ENCODE results near the gene VWA7. TPM values are rescaled to one million over a fixed set of nuclear protein-coding genes. Genes with fewer than 3 reads are reported as not detected.

VWA7 gene
- total RNA-seq, 1 donor from 2014 or later, result 5.9 TPM

DNA sequence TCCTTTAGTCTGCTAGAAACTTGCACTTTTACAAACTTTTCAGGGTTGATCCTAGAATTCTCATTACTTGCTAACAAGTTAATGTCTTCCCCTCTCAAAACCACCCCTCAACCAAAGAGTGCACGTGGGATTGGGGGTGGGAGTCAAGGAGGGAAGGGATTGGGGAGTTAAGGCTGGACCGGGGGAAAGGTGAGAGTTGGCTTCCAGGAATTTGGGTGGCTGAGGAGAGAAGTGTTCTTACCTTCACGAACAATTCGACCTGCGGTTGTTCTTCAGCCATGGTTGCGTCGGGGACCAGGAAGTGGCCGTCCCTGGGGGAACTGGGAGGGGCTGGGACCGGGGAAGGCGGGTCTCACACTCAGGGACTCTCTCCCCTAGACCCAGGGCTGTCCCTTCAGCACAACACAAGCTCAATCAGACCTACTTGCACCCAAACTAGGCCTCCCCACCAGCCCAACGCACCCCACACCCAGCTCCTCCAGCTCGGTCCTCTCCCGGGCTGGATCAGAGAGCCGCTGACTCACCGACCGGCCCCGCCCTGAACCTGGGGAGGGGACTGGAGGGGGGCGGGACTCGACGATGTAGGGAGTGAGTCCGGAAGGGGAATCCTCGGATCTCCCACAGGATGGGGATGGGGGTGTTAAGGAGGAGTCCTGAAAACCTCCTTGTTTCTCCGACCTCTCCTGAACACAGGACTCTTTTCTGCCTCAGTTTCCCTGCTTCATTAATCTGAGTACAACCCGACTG is 40.9 kb downstream of the VWA7 start, which contains the start of gene CLIC1:
Gene CLIC1 (minus strand): TSS at position 510 of the 747 bp plus-strand sequence. CDS start 230 bp downstream, at position 280.
- H3K9me3 Mint-ChIP-seq, result no peaks in the 10 kb centered on the region
- peak; percentile 79 for DNase-seq (ENCODE audit: low spot score)
- peak within 1 kb of the TSS; percentile 91 for H3K27ac Mint-ChIP-seq
- no peaks in the 10 kb centered on the region for H3K27me3 Mint-ChIP-seq (ENCODE audit: low read depth)
- peaks cover 60% of the 10 kb centered on the region for H3K36me3 Mint-ChIP-seq (ENCODE audit: low read depth)
- intact Hi-C loops (cut with micrococcal nuclease), result no loop called here
- peak within 1 kb of the TSS; percentile 93 for H3K4me3 Mint-ChIP-seq (ENCODE audit: low read depth)
- H3K4me1 Mint-ChIP-seq (ENCODE audit: low read depth), result peaks cover 52% of the 10 kb centered on the region

GRCh38 chr6:31734821-31735406 is 42.2 kb downstream of the VWA7 start:
- Mint-ChIP-seq H3K4me3 (ENCODE audit: low read depth) (peak overlapping the region; percentile 93), H3K27ac (peak overlapping the region; percentile 91)

GRCh38 chr6:31734247-31734820 is 42.8 kb downstream of the VWA7 start:
- Mint-ChIP-seq H3K4me3 (ENCODE audit: low read depth) (peak overlapping the region; percentile 93), H3K27me3 (ENCODE audit: low read depth) (no peaks in the 10 kb centered on the region), H3K4me1 (ENCODE audit: low read depth) (peaks cover 55% of the 10 kb centered on the region), H3K27ac (peak overlapping the region; percentile 91), H3K9me3 (no peaks in the 10 kb centered on the region), H3K36me3 (ENCODE audit: low read depth) (peaks cover 63% of the 10 kb centered on the region)
- no peak for DNase-seq (ENCODE audit: low spot score)
- intact Hi-C loops (cut with micrococcal nuclease), result loop anchor here (1.0 kb wide), 1 partner anchor 31 kb away; the partner anchor contains the start of gene ABHD16A

More at GRCh38 chr6:31734821-31735406, 42.2 kb downstream of the VWA7 start:
- intact Hi-C loops (cut with micrococcal nuclease), result loop anchor here (1.0 kb wide), 1 partner anchor 32 kb away; the partner anchor contains the start of gene ABHD16A
- H3K4me1 Mint-ChIP-seq (ENCODE audit: low read depth), result peaks cover 56% of the 10 kb centered on the region
- no peaks in the 10 kb centered on the region for H3K27me3 Mint-ChIP-seq (ENCODE audit: low read depth)
- DNase-seq (ENCODE audit: low spot score), result peak; percentile 60
- H3K36me3 Mint-ChIP-seq (ENCODE audit: low read depth), result peaks cover 63% of the 10 kb centered on the region
- H3K9me3 Mint-ChIP-seq, result no peaks in the 10 kb centered on the region

DNA sequence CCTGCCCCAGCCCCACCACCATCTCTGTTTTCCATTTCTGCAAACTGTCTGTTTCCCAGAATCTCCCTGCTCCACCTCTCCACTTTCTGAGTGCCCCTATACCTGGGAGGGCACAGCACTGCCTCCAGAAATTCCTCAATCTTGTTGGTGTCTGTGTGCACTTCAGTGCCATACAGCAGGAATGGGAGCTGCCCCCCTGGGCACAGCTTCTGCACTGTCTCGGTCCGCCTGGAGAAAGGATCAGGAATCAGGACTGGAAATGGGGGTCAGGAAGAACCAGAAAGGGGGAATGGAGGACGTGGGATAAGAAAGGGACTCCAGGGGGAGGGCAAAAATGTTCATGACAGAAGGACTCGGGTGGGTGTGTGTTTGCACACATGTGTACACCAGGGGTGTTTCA is 43.4 kb downstream of the VWA7 start:
- peak overlapping the region; percentile 59 for H3K27ac Mint-ChIP-seq
- H3K36me3 Mint-ChIP-seq (ENCODE audit: low read depth), result peaks cover 66% of the 10 kb centered on the region
- intact Hi-C loops (cut with micrococcal nuclease), result loop anchor here (1.0 kb wide), 1 partner anchor 30 kb away; the partner anchor contains the start of gene ABHD16A

DNA sequence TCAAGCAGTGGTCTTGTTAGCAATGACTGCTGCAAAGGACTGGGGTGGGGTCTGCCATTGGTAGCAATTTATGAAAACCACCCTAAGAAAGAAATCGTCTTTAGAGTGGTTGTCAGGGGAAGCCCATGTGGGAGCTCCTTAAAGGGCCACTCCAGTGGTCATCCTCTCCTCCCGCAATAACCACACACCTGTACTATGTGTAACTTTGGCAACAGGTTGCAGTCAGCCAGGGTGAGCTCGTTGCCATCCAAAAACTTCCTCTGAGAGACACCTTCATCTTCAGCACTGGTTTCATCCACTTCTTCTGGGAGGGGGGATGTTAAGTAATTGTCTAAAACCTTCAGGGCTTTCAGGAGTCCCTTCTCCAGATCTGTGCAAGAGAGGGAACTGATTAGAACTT is 45.1 kb downstream of the VWA7 start:
- H3K27me3 Mint-ChIP-seq (ENCODE audit: low read depth), result no peaks in the 10 kb centered on the region
- intact Hi-C loops (cut with micrococcal nuclease), result no loop called here
- no peak for DNase-seq (ENCODE audit: low spot score)
- no peaks in the 10 kb centered on the region for H3K9me3 Mint-ChIP-seq
- peak overlapping the region; percentile 5 for H3K4me3 Mint-ChIP-seq (ENCODE audit: low read depth)
- peaks cover 70% of the 10 kb centered on the region for H3K36me3 Mint-ChIP-seq (ENCODE audit: low read depth)
- H3K4me1 Mint-ChIP-seq (ENCODE audit: low read depth), result peaks cover 48% of the 10 kb centered on the region
- H3K27ac Mint-ChIP-seq, result peak overlapping the region; percentile 33

More for the DNA sequence above, 43.4 kb downstream of the VWA7 start:
- Mint-ChIP-seq H3K27me3 (ENCODE audit: low read depth) (no peaks in the 10 kb centered on the region), H3K4me1 (ENCODE audit: low read depth) (peaks cover 54% of the 10 kb centered on the region), H3K4me3 (ENCODE audit: low read depth) (peak overlapping the region; percentile 93), H3K9me3 (no peaks in the 10 kb centered on the region)
- DNase-seq (ENCODE audit: low spot score), result no peak

DNA sequence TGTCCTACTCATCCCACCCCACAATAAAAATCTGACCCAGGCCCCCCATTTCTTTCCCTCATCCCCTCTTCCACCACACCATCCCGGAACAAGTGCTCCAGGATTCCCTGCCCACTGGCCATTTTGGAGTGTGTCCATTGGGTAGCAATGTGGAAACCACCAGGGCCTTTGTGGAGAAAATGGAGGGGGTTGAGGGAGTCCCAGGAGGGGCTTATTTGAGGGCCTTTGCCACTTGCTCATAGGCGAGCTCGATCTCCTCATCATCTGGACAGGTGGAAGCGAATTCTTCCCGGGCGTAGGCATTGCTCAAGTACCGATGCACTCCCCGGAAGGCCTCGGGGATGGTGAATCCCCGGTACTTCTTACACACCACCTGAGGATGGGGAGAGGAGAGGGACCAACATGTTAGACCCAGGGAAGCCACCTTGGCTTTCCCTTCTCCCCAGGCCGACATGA is 46.5 kb downstream of the VWA7 start:
- no peaks in the 10 kb centered on the region for H3K27me3 Mint-ChIP-seq (ENCODE audit: low read depth)
- peaks cover 67% of the 10 kb centered on the region for H3K36me3 Mint-ChIP-seq (ENCODE audit: low read depth)
- DNase-seq (ENCODE audit: low spot score), result no peak
- intact Hi-C loops (cut with micrococcal nuclease), result loop anchor here (1.0 to 2.0 kb wide), 2 partner anchors 8 to 40 kb away; no protein-coding TSS in a partner anchor
- H3K4me1 Mint-ChIP-seq (ENCODE audit: low read depth), result peaks cover 56% of the 10 kb centered on the region
- H3K4me3 Mint-ChIP-seq (ENCODE audit: low read depth), result peak overlapping the region; percentile 85
- peak overlapping the region; percentile 6 for H3K27ac Mint-ChIP-seq
- H3K9me3 Mint-ChIP-seq, result no peaks in the 10 kb centered on the region

DNA sequence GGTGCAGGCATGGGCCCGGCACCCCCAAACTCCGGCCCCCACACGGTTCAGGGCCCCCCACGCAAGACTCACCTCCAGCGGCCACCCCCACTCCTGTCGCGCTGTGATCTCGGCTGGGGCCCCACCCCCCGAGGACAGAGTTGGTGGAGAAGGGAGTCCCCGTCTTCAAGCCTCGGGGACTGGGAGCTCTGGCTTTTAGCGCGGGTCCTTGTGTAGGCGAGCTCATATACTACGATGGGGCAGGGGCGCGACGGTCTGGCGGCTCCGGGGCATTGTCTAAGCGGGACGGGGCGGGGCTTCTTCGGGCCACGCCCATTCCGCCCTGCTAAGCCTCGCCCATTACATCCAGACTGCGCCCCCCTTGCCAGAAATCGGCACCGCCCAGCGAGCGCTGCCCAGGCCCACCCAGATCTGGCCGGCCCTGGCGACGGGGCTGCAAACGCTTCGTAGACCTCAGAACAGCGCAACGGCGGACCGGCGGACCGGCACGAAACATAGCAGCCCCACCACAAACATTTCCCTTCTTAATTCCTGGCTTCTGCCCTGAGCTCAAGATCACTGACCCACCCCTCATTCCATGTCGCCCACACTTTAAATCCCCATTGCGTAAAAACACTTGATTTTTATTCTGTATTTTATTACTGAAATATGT is 47.0 kb downstream of the VWA7 start:
- intact Hi-C loops (cut with micrococcal nuclease), result loop anchor here (1.0 to 2.0 kb wide), 2 partner anchors 8 to 41 kb away; no protein-coding TSS in a partner anchor
- DNase-seq (ENCODE audit: low spot score), result peak; percentile 56
- Mint-ChIP-seq H3K9me3 (no peaks in the 10 kb centered on the region), H3K36me3 (ENCODE audit: low read depth) (peaks cover 64% of the 10 kb centered on the region), H3K4me3 (ENCODE audit: low read depth) (peak overlapping the region; percentile 85), H3K27me3 (ENCODE audit: low read depth) (no peaks in the 10 kb centered on the region), H3K27ac (peak overlapping the region; percentile 6), H3K4me1 (ENCODE audit: low read depth) (peaks cover 58% of the 10 kb centered on the region)

GRCh38 chr6:31729515-31729978 is 47.6 kb downstream of the VWA7 start:
- no peaks in the 10 kb centered on the region for H3K9me3 Mint-ChIP-seq
- intact Hi-C loops (cut with micrococcal nuclease), result no loop called here
- H3K4me3 Mint-ChIP-seq (ENCODE audit: low read depth), result peak overlapping the region; percentile 85
- no peaks in the 10 kb centered on the region for H3K27me3 Mint-ChIP-seq (ENCODE audit: low read depth)
- peak; percentile 74 for DNase-seq (ENCODE audit: low spot score)
- peak overlapping the region; percentile 65 for H3K27ac Mint-ChIP-seq
- H3K36me3 Mint-ChIP-seq (ENCODE audit: low read depth), result peaks cover 58% of the 10 kb centered on the region
- peaks cover 58% of the 10 kb centered on the region for H3K4me1 Mint-ChIP-seq (ENCODE audit: low read depth)

DNA sequence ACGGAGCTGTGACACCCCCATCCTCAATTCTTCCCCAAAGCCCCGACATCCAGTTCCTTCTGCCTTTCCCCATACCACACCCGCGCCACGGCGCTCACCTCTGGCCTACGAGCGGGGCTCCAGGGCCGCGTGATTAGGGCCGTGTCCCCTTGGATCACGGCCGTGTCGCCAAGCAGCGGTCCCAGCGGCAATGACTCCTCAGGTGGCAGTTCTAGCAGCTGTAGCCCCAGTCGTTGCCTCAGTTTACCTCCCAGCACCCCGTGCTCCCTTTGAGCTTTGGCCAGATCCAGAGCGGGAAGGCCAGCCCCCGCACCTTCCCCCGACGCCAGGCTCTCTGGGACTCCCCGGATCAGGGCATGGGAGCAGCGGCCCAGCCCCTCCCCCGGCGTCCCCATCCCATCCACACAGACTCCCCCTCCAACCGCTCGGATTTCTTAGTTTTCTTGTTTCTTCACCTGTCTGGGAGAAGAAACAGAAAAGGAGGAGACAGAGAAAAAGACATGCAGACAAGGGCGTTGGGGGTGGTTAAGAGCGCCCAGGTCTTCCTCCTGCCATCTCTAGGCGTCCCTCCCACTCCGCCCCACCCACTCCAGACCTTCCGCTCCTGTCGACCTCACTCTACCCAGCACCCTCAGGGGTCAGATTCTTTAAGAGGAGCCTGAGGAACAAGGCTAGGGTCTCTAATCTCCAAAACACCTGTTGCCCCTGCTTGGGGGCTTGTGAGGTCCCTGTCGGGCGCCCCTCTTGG is 48.2 kb downstream of the VWA7 start, which contains the start of gene DDAH2:
Gene DDAH2 (minus strand): TSS at position 533 of the 748 bp plus-strand sequence. CDS start 138 bp downstream, at position 395.
- Mint-ChIP-seq H3K27me3 (ENCODE audit: low read depth) (no peaks in the 10 kb centered on the region), H3K27ac (peak within 1 kb of the TSS; percentile 65), H3K4me1 (ENCODE audit: low read depth) (peaks cover 53% of the 10 kb centered on the region), H3K9me3 (no peaks in the 10 kb centered on the region), H3K36me3 (ENCODE audit: low read depth) (peaks cover 52% of the 10 kb centered on the region), H3K4me3 (ENCODE audit: low read depth) (peak within 1 kb of the TSS; percentile 85)
- no peak for DNase-seq (ENCODE audit: low spot score)
- intact Hi-C loops (cut with micrococcal nuclease), result no loop called here

GRCh38 chr6:31727717-31728671 is 49.1 kb downstream of the VWA7 start:
- Mint-ChIP-seq H3K36me3 (ENCODE audit: low read depth) (peaks cover 42% of the 10 kb centered on the region), H3K27ac (peak overlapping the region; percentile 19), H3K9me3 (no peaks in the 10 kb centered on the region), H3K4me1 (ENCODE audit: low read depth) (peaks cover 45% of the 10 kb centered on the region), H3K4me3 (ENCODE audit: low read depth) (peak overlapping the region; percentile 85), H3K27me3 (ENCODE audit: low read depth) (no peaks in the 10 kb centered on the region)
- intact Hi-C loops (cut with micrococcal nuclease), result no loop called here
- DNase-seq (ENCODE audit: low spot score), result no peak
